ENCODE data around the gene EI24. TPM values are rescaled to one million over a fixed set of nuclear protein-coding genes. Genes with fewer than 3 reads are reported as not detected.

The EI24 gene
- total and polyA plus RNA-seq, 2 donors (not counting 3 experiments of a cell fraction or from before 2014, with no cell fraction given), result 115 to 192 TPM

DNA sequence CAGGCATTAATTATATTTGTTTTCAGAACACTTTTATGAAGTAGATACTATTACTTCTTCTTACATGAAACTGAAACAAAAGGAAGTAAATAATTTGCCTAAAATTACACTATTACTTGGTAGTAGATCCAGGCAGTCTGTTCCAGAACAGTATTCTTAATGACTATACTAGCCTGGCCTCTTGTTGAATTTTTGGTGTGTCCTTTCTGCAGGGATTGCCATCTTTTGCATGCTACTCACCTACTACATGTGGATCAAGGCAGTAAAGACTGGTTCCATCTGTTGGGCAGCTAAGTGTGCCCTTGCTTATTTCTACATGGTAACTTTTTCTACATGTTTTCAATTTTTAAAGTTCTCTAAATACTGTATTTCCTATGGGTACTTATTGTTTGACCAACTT is 36.1 kb downstream of the EI24 start:
- H3K27ac ChIP-seq (ENCODE audit: insufficient read depth, low read depth, low read length), result no peak overlapping the region
- ChIA-PET POLR2A (no interaction called here), CTCF (no interaction called here)
- dilution Hi-C loops (cut with MboI; ENCODE audit: extremely low pct_ligation_motif_present, low sequenced_read_pairs), result no loop called here
- TF ChIP-seq, protein P1, sequence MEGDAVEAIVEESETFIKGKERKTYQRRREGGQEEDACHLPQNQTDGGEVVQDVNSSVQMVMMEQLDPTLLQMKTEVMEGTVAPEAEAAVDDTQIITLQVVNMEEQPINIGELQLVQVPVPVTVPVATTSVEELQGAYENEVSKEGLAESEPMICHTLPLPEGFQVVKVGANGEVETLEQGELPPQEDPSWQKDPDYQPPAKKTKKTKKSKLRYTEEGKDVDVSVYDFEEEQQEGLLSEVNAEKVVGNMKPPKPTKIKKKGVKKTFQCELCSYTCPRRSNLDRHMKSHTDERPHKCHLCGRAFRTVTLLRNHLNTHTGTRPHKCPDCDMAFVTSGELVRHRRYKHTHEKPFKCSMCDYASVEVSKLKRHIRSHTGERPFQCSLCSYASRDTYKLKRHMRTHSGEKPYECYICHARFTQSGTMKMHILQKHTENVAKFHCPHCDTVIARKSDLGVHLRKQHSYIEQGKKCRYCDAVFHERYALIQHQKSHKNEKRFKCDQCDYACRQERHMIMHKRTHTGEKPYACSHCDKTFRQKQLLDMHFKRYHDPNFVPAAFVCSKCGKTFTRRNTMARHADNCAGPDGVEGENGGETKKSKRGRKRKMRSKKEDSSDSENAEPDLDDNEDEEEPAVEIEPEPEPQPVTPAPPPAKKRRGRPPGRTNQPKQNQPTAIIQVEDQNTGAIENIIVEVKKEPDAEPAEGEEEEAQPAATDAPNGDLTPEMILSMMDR (IDR thresholded peaks at IDR 0.05; ENCODE audit: extremely low read depth in 1 of 2, insufficient read depth in 1 of 2, low read depth in 1 of 2, low read length in 2 of 2), result no peak
- TF ChIP-seq JUN (IDR thresholded peaks at IDR 0.05; ENCODE audit: borderline replicate concordance, insufficient read depth, insufficient read length, low read depth) (no peak), FOS (IDR thresholded peaks at IDR 0.05; ENCODE audit: borderline replicate concordance, insufficient read depth, low read length) (no peak), POLR2AphosphoS5 (IDR thresholded peaks at IDR 0.05; ENCODE audit: insufficient read depth, low read depth, low read length) (no peak), POLR2A (IDR thresholded peaks at IDR 0.05; ENCODE audit: low read depth, low read length) (no peak), GATA2 (IDR thresholded peaks at IDR 0.05; ENCODE audit: insufficient read depth, insufficient read length, low read depth, low read length) (no peak), MYC (IDR thresholded peaks at IDR 0.05; ENCODE audit: low read depth, low read length) (no peak), EZH2 (IDR thresholded peaks at IDR 0.05; ENCODE audit: borderline replicate concordance, low read depth, low read length, severe bottlenecking) (no peak)
- TF ChIP-seq, protein P2, sequence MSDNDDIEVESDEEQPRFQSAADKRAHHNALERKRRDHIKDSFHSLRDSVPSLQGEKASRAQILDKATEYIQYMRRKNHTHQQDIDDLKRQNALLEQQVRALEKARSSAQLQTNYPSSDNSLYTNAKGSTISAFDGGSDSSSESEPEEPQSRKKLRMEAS (IDR thresholded peaks at IDR 0.05; ENCODE audit: insufficient read depth, insufficient read length), result no peak
- no peak for DNase-seq (ENCODE audit: low read depth, low spot score)
- H4K20me1 ChIP-seq (replicated peaks; ENCODE audit: control insufficient read depth, extremely low read depth, insufficient read depth, low read length), result no peaks in the 10 kb centered on the region
- H3K27me3 ChIP-seq (ENCODE audit: control insufficient read depth in 2 of 2, insufficient read depth in 2 of 2, low read length in 2 of 2), result no peaks in the 10 kb centered on the region
- no TSS peak for BruUV-seq (replicated peaks)
- no peak overlapping the region for H2AFZ ChIP-seq (ENCODE audit: low read depth, low read length)
- no peaks in the 10 kb centered on the region for H3K9me1 ChIP-seq (replicated peaks; ENCODE audit: control insufficient read depth, extremely low read depth, insufficient read depth, low read length)
- H3K9me3 ChIP-seq (replicated peaks; ENCODE audit: control insufficient read depth, insufficient read depth, low read length), result no peaks in the 10 kb centered on the region
- intact Hi-C loops (cut with micrococcal nuclease), result loop anchor here (2.0 kb wide), 1 partner anchor 53 kb away; no protein-coding TSS in a partner anchor
- no peaks in the 10 kb centered on the region for H3K4me1 ChIP-seq (ENCODE audit: control insufficient read depth, extremely low read depth, insufficient read depth, low read length)
- H3K36me3 ChIP-seq (ENCODE audit: control insufficient read depth in 2 of 2, extremely low read depth in 1 of 2, insufficient read depth in 2 of 2, low read length in 2 of 2), result peaks cover 44 to 45% of the 10 kb centered on the region in 2 experiments
- no peak overlapping the region for H3K4me3 ChIP-seq (replicated peaks in 1 of 3; ENCODE audit: insufficient read depth in 1 of 3, low read depth in 1 of 3, low read length in 3 of 3)
- H3K79me2 ChIP-seq (ENCODE audit: control insufficient read depth, insufficient read depth, low read length), result no peaks in the 10 kb centered on the region
- FAIRE-seq, result no peak
- no peak overlapping the region for H3K9ac ChIP-seq (replicated peaks; ENCODE audit: extremely low read depth, insufficient read depth, low read length)
- H3K4me2 ChIP-seq (ENCODE audit: insufficient read depth, low read length), result no peak overlapping the region
